ENCODE results near the gene GOLGA1. TPM values are rescaled to one million over a fixed set of nuclear protein-coding genes. Genes with fewer than 3 reads are reported as not detected.
"Not testable (repeated sequence)": the region's sequence is repeated elsewhere in the genome, so short reads cannot be mapped to it uniquely, and the experiment has no call there.

The GOLGA1 gene
- total RNA-seq, 4 donors from 2014 or later = 23.5 to 44.4 (median 28.4) TPM

GRCh38 chr9:124973807-124974206 is 32.9 kb upstream of the GOLGA1 start:
- no peaks in the 10 kb centered on the region for H3K4me1 ChIP-seq
- H3K36me3 ChIP-seq = peaks cover 0 to 60% (median 0%) of the 10 kb centered on the region in 3 donors

GRCh38 chr9:124972241-124972770 is 31.4 kb upstream of the GOLGA1 start:
- no peak overlapping the region for H3K27ac ChIP-seq
- H3K36me3 ChIP-seq = peaks cover 0 to 65% (median 0%) of the 10 kb centered on the region in 3 donors

More at GRCh38 chr9:124973807-124974206, 32.9 kb upstream of the GOLGA1 start:
- TF ChIP-seq POLR2A (IDR thresholded peaks at IDR 0.05) (no peak), CTCF (IDR thresholded peaks at IDR 0.05) (no peak), EP300 (IDR thresholded peaks at IDR 0.05) (no peak)
- H3K9me3 ChIP-seq = no peaks in the 10 kb centered on the region
- WGBS, 2 donors = 87 to 93% methylated on average over 6 of the region's 6 CpGs
- H3K4me3 ChIP-seq = no peak overlapping the region
- no peaks in the 10 kb centered on the region for H3K27me3 ChIP-seq
- H3K27ac ChIP-seq = no peak overlapping the region
- no peak for DNase-seq (ENCODE audit: low spot score in 2 of 2)

GRCh38 chr9:124969401-124969800 is 28.5 kb upstream of the GOLGA1 start:
- no peaks in the 10 kb centered on the region for H3K9me3 ChIP-seq

More at GRCh38 chr9:124972241-124972770, 31.4 kb upstream of the GOLGA1 start:
- no peaks in the 10 kb centered on the region for H3K4me1 ChIP-seq
- DNase-seq (ENCODE audit: low spot score in 2 of 2) = no peak
- no peak for TF ChIP-seq POLR2A (IDR thresholded peaks at IDR 0.05)
- no peak for TF ChIP-seq EP300 (IDR thresholded peaks at IDR 0.05)
- no peak for TF ChIP-seq CTCF (IDR thresholded peaks at IDR 0.05)
- H3K9me3 ChIP-seq = no peaks in the 10 kb centered on the region
- 96 to 97% methylated on average over 2 of the region's 2 CpGs for WGBS, 2 donors
- H3K4me3 ChIP-seq = no peak overlapping the region
- no peaks in the 10 kb centered on the region for H3K27me3 ChIP-seq

GRCh38 chr9:124968238-124968637 is 27.4 kb upstream of the GOLGA1 start:
- WGBS, 2 donors = 91 to 92% methylated on average over 9 of the region's 9 CpGs
- Histone ChIP-seq H3K4me3 (no peak overlapping the region), H3K36me3 (peaks cover 0 to 44% (median 0%) of the 10 kb centered on the region in 3 donors), H3K27ac (no peak overlapping the region), H3K27me3 (no peaks in the 10 kb centered on the region), H3K9me3 (no peaks in the 10 kb centered on the region), H3K4me1 (no peaks in the 10 kb centered on the region)
- no peak for DNase-seq (ENCODE audit: low spot score in 2 of 2)
- no peak for TF ChIP-seq EP300 (IDR thresholded peaks at IDR 0.05)
- TF ChIP-seq POLR2A (IDR thresholded peaks at IDR 0.05) = no peak
- TF ChIP-seq CTCF (IDR thresholded peaks at IDR 0.05) = no peak

More at GRCh38 chr9:124969401-124969800, 28.5 kb upstream of the GOLGA1 start:
- H3K36me3 ChIP-seq = peaks cover 0 to 54% (median 0%) of the 10 kb centered on the region in 3 donors
- no peak for DNase-seq (ENCODE audit: low spot score in 2 of 2)
- H3K27me3 ChIP-seq = no peaks in the 10 kb centered on the region
- H3K27ac ChIP-seq = no peak overlapping the region
- WGBS, 2 donors = 86 to 91% methylated on average over 2 of the region's 2 CpGs
- no peaks in the 10 kb centered on the region for H3K4me1 ChIP-seq
- no peak overlapping the region for H3K4me3 ChIP-seq
- no peak for TF ChIP-seq EP300 (IDR thresholded peaks at IDR 0.05)
- no peak for TF ChIP-seq POLR2A (IDR thresholded peaks at IDR 0.05)
- no peak for TF ChIP-seq CTCF (IDR thresholded peaks at IDR 0.05)

- H3K27ac ChIP-seq; H3K4me3 ChIP-seq; H3K27me3 ChIP-seq; DNase-seq (ENCODE audit: low spot score in 2 of 2); H3K9me3 ChIP-seq; H3K4me1 ChIP-seq: not testable (repeated sequence)
- 78 to 84% methylated on average over 5 of the region's 5 CpGs for WGBS, 2 donors
- peaks cover 0 to 31% (median 0%) of the 10 kb centered on the region in 3 donors for H3K36me3 ChIP-seq
Observed at GRCh38 chr9:124965775-124966568, 25.1 kb upstream of the GOLGA1 start.
